KMS-11 (cell line): ENCODE results near the gene CALML5.

ENCODE experiments used
- H2AFZ ChIP-seq: fragments of 200-600 bp; sonication (generic); 2 replicates; pipeline ENCODE4 v1.6.1; 2016; ENCODE audit warnings: antibody characterized with exemption, mixed run types, low read depth
- H3K27ac ChIP-seq: fragments of 200-600 bp; sonication (generic); 2 replicates; pipeline ENCODE4 v1.6.1; 2016; ENCODE audit warnings: mild to moderate bottlenecking, mixed run types
- H3K27me3 ChIP-seq: fragments of 200-600 bp; sonication (generic); 2 replicates; pipeline ENCODE4 v1.6.1; 2017; ENCODE audit warnings: mild to moderate bottlenecking, low read depth, mixed run types, moderate library complexity; ENCODE audit not compliant: insufficient read depth
- H3K36me3 ChIP-seq: fragments of 200-600 bp; sonication (generic); 2 replicates; pipeline ENCODE4 v1.6.1; 2017; ENCODE audit warnings: mild to moderate bottlenecking, mixed run types; ENCODE audit not compliant: insufficient read depth
- H3K4me1 ChIP-seq: fragments of 200-600 bp; sonication (generic); 2 replicates; pipeline ENCODE4 v1.6.1; 2016; ENCODE audit warnings: mild to moderate bottlenecking, low read depth, mixed run types; ENCODE audit not compliant: poor library complexity, severe bottlenecking
- H3K4me2 ChIP-seq: fragments of 200-600 bp; sonication (generic); 2 replicates; pipeline ENCODE4 v1.7.0; 2016; ENCODE audit warnings: mild to moderate bottlenecking, mixed run types
- H3K4me3 ChIP-seq: fragments of 200-600 bp; sonication (generic); IDR thresholded peaks from 2 replicates; pipeline ENCODE4 v1.6.1; 2017; ENCODE audit warnings: low read depth, low read length, mixed read lengths; ENCODE audit not compliant: insufficient read depth
- H3K79me2 ChIP-seq: fragments of 200-600 bp; sonication (generic); 2 replicates; pipeline ENCODE4 v1.6.1; 2016; ENCODE audit warnings: low read depth, mixed run types; ENCODE audit not compliant: insufficient read depth
- H3K9ac ChIP-seq: fragments of 200-600 bp; sonication (generic); 2 replicates; pipeline ENCODE4 v1.6.1; 2016; ENCODE audit warnings: mild to moderate bottlenecking, mixed run types
- H4K20me1 ChIP-seq: fragments of 200-600 bp; sonication (generic); 2 replicates; pipeline ENCODE4 v1.6.1; 2016; ENCODE audit warnings: mild to moderate bottlenecking, mixed run types; ENCODE audit not compliant: insufficient read depth
- TF ChIP-seq, protein P1 (sequence below): fragments of 200-600 bp; sonication (generic); conservative IDR thresholded peaks from 2 replicates; pipeline ENCODE4 v1.6.1; 2017; ENCODE audit warnings: low read depth, mild to moderate bottlenecking, antibody characterized with exemption, low read length, moderate library complexity, mixed read lengths

Gene CALML5

DNA sequence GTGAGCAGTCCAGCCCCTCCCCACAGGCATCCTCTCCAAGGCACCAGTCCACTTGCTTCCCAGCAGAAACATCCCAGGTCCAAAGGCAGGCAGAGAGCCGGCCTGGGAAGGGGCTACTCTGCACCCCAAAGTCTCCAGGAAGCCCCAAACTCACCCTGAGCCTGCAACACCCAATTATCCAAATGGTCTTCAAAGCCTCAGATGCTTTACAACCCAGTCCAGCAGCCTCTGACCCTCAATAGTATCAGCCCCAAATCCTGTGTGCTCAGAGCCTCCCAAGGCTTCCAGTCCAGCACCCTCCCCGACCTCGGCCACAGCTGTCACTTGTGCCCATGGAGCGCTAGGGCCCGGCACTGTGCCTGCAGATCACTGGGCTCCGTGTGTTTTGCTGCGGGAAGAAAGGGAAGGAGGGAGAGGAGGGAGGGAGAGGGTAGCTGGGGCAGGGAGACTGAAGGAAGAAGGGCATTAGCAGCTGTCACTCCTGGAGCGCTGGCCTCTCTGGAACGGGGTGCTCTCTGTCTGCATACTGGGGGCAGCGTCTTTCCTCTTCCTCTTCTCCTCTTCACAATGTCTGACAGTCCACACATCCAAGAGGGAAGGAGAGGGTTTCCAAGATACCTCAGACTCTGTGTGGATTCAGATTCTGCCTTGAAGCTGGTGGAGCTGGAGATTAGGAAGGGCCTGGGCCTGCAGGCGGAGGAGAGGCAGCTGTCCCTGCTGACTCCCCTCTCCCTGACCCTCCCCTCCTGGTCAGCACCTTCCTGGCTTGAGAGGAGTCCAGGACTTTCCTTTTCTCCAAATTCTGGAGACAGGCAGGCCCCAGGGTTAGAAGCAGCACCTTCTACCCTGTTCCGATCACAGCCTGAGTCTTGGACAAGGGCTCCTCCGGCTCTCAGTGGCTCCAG is 13.2 kb downstream of the CALML5 start:
- TF ChIP-seq, protein P1, sequence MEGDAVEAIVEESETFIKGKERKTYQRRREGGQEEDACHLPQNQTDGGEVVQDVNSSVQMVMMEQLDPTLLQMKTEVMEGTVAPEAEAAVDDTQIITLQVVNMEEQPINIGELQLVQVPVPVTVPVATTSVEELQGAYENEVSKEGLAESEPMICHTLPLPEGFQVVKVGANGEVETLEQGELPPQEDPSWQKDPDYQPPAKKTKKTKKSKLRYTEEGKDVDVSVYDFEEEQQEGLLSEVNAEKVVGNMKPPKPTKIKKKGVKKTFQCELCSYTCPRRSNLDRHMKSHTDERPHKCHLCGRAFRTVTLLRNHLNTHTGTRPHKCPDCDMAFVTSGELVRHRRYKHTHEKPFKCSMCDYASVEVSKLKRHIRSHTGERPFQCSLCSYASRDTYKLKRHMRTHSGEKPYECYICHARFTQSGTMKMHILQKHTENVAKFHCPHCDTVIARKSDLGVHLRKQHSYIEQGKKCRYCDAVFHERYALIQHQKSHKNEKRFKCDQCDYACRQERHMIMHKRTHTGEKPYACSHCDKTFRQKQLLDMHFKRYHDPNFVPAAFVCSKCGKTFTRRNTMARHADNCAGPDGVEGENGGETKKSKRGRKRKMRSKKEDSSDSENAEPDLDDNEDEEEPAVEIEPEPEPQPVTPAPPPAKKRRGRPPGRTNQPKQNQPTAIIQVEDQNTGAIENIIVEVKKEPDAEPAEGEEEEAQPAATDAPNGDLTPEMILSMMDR = no peak
- H2AFZ ChIP-seq = no peak overlapping the region
- no peaks in the 10 kb centered on the region for H4K20me1 ChIP-seq
- no peaks in the 10 kb centered on the region for H3K79me2 ChIP-seq
- no peaks in the 10 kb centered on the region for H3K36me3 ChIP-seq
- H3K4me3 ChIP-seq = no peak overlapping the region
- H3K27ac ChIP-seq = no peak overlapping the region
- H3K9ac ChIP-seq = no peak overlapping the region
- H3K4me2 ChIP-seq = no peak overlapping the region
- H3K4me1 ChIP-seq = no peaks in the 10 kb centered on the region
- no peaks in the 10 kb centered on the region for H3K27me3 ChIP-seq

DNA sequence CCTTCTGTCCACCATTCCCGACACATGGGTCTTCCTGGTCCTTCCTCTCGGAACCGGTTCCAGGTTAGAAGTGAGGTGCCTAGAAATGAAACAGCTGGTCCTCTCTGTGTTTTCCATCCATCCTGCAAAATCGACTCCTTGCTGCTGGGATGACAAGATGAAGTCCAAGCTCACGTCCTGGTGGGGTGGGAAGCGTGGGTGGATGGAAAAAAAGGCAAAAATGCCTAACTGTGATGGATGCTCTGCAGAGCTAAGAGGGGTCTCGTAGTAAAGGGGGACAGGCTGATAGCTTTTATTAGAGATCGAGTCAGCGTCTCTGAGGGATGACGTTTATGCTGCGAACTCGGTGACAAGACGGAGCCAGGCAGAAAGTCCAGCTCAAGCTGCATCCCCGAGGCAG is 14.1 kb downstream of the CALML5 start:
- H3K79me2 ChIP-seq = no peaks in the 10 kb centered on the region
- H4K20me1 ChIP-seq = no peaks in the 10 kb centered on the region
- no peak overlapping the region for H3K4me2 ChIP-seq
- TF ChIP-seq, protein P1 = no peak
- no peaks in the 10 kb centered on the region for H3K27me3 ChIP-seq
- no peak overlapping the region for H2AFZ ChIP-seq
- H3K36me3 ChIP-seq = no peaks in the 10 kb centered on the region
- H3K4me1 ChIP-seq = no peaks in the 10 kb centered on the region
- H3K9ac ChIP-seq = no peak overlapping the region
- no peak overlapping the region for H3K27ac ChIP-seq
- no peak overlapping the region for H3K4me3 ChIP-seq

DNA sequence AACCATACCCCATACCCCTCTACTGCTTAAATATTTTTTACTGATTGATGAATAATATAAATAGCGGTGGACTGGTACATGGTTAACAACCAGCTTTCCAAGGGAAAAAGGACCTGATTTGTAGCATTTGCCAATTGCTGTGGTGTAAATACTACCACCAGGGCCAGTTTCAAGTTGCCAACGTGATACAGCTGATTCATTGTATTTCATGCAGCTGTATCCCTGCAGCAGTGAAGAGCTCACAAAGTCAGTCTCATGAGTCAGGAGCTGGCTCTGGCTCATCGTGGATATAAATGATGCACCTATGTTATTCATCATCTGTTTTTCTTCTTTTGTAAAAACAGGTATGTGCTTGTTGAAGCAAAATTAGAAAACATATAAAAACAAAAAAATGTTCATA is 15.2 kb downstream of the CALML5 start:
- Histone ChIP-seq H3K27ac (no peak overlapping the region), H3K9ac (no peak overlapping the region), H3K4me1 (no peaks in the 10 kb centered on the region), H3K4me2 (no peak overlapping the region), H4K20me1 (no peaks in the 10 kb centered on the region), H3K27me3 (no peaks in the 10 kb centered on the region), H2AFZ (no peak overlapping the region), H3K4me3 (no peak overlapping the region), H3K36me3 (no peaks in the 10 kb centered on the region), H3K79me2 (no peaks in the 10 kb centered on the region)
- TF ChIP-seq, protein P1 = no peak

DNA sequence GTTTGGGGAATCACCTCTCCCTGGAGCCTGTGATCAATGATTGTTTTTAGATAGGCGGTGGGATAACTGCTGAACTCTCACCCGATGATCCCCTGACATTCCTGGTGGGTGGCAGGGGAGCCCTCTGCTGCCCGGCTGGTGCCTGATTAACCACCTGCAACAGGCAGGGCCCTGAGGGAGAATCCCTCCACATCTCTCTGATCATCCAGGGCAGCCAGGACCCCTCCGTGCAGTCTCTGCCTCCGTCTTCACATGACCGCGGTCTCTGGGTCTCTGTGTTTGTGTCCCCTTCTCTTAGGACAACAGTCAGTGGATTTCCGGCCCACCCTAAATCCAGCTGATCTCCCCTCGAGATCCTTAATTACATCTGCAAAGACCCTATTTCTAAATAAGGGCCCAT is 17.4 kb downstream of the CALML5 start:
- Histone ChIP-seq H3K9ac (no peak overlapping the region), H2AFZ (no peak overlapping the region), H3K4me3 (no peak overlapping the region), H3K27ac (no peak overlapping the region), H3K27me3 (no peaks in the 10 kb centered on the region), H4K20me1 (no peaks in the 10 kb centered on the region), H3K36me3 (no peaks in the 10 kb centered on the region), H3K4me1 (no peaks in the 10 kb centered on the region), H3K4me2 (no peak overlapping the region), H3K79me2 (no peaks in the 10 kb centered on the region)
- TF ChIP-seq, protein P1 = no peak
